Vagina (tissue), 2 donors: ENCODE results near the gene C10orf62. TPM values are rescaled to one million over a fixed set of nuclear protein-coding genes. Genes with fewer than 3 reads are reported as not detected.

Source experiments
- DNase-seq, 2 donors: peaks; one replicate each; pipeline ENCODE4 v3.0.0-alpha.2; 2017; ENCODE audit errors: extremely low spot score in 2 of 2
- H3K27ac ChIP-seq: fragments of 200-600 bp; sonication (generic); one replicate; pipeline ENCODE4 v1.5.1; 2019
- H3K27me3 ChIP-seq: fragments of 200-600 bp; sonication (generic); one replicate; pipeline ENCODE4 v1.5.1; 2019
- H3K36me3 ChIP-seq, 2 donors: fragments of 200-600 bp; sonication (generic); one replicate each; pipeline ENCODE4 v1.5.1; 2017 to 2019
- H3K4me1 ChIP-seq: fragments of 200-600 bp; sonication (generic); one replicate; pipeline ENCODE4 v1.5.1; 2019
- H3K4me3 ChIP-seq, 2 donors: fragments of 200-600 bp; sonication (generic); 1 replicate in 1 of 2; 2 replicates in 1 of 2; pipeline ENCODE4 v1.5.1; 2016 to 2019
- H3K9me3 ChIP-seq: fragments of 200-600 bp; sonication (generic); one replicate; pipeline ENCODE4 v1.5.1; 2019
- POLR2A ChIP-seq, 2 donors: fragments of 450-650 bp; IDR thresholded peaks; one replicate each; pipeline ENCODE4 v1.6.1; 2017; ENCODE audit warnings: antibody characterized with exemption in 2 of 2, mild to moderate bottlenecking in 2 of 2, moderate library complexity in 2 of 2
- POLR2AphosphoS5 ChIP-seq, 2 donors: sonication (generic); formaldehyde crosslinking; IDR thresholded peaks; one replicate each; pipeline ENCODE4 v1.9.0; 2017; ENCODE audit warnings: antibody characterized with exemption in 2 of 2, mild to moderate bottlenecking in 2 of 2, low read depth in 1 of 2; ENCODE audit not compliant: insufficient read depth in 1 of 2
- intact Hi-C: fragments of 100-400 bp; cut with DNase I; formaldehyde crosslinking; loops from one replicate; pipeline ENCODE4 v1.15.1; 2023
- total RNA-seq: library from RNA; depleted of rRNA; stranded (reverse); fragments of >200 nt; gene quantifications from one replicate; pipeline ENCODE4 v1.2.3, GENCODE V29; 2016
- TF ChIP-seq, protein P1 (sequence below), 3 experiments: fragments of 450-650 bp in 2 of 3; fragments of 200-600 bp in 1 of 3; sonication (generic) in 1 of 3; IDR thresholded peaks; one replicate each; pipeline ENCODE4 v1.5.1; 2017 to 2019; ENCODE audit warnings: antibody characterized with exemption in 3 of 3, mild to moderate bottlenecking in 2 of 3, moderate library complexity in 2 of 3

The C10orf62 gene
- total RNA-seq, 1 donor from 2014 or later: not detected

DNA sequence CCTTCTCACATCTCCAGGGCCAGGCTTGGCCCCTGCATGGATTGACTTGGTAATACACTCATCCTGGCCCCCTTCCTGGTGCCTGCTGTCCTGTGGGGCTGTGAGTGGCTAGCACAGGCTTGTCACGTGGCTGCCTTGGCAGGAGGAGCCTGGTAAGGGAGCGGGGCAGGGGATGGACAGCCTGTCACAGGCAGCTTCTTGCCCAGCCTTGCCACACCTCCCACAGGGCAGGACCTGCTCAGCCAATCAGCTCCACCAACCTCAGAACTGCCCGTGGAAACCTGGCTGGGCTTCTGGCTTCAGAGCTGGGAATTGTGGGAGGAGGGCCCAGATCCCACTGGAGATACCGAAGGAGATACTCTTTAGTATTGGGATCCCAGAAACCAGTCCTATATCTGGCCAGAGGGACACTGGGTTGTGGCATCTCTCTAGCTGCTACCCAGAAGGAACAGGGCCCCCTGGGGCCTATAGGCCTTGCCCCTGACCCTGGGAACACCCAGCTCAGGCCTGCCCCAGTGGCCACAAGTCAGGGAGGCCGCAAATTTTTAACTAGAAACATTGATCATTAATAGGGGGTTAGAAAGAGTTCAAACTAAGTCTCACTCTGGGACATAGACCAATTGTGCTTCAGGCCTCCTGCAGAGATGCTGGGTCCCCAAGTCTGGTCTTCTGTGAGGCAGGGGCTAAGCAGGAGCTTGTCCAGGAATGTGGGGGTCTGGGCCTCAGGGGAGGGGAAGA is 5.3 kb upstream of the C10orf62 start, which contains the start of gene HOGA1:
Gene HOGA1, plus strand, starts transcription at position 330 of the 738 bp plus-strand sequence. Its CDS starts 315 bp downstream, at position 645.
- Histone ChIP-seq H3K27ac (no peak within 1 kb of the TSS), H3K4me1 (peaks cover 19% of the 10 kb centered on the region), H3K4me3 (no peak within 1 kb of the TSS), H3K27me3 (no peaks in the 10 kb centered on the region), H3K36me3 (no peaks in the 10 kb centered on the region), H3K9me3 (no peaks in the 10 kb centered on the region)
- DNase-seq: no peak
- TF ChIP-seq POLR2AphosphoS5 (IDR thresholded peaks at IDR 0.05; ENCODE audit: insufficient read depth in 1 of 2, low read depth in 1 of 2): no peak
- TF ChIP-seq, protein P1, sequence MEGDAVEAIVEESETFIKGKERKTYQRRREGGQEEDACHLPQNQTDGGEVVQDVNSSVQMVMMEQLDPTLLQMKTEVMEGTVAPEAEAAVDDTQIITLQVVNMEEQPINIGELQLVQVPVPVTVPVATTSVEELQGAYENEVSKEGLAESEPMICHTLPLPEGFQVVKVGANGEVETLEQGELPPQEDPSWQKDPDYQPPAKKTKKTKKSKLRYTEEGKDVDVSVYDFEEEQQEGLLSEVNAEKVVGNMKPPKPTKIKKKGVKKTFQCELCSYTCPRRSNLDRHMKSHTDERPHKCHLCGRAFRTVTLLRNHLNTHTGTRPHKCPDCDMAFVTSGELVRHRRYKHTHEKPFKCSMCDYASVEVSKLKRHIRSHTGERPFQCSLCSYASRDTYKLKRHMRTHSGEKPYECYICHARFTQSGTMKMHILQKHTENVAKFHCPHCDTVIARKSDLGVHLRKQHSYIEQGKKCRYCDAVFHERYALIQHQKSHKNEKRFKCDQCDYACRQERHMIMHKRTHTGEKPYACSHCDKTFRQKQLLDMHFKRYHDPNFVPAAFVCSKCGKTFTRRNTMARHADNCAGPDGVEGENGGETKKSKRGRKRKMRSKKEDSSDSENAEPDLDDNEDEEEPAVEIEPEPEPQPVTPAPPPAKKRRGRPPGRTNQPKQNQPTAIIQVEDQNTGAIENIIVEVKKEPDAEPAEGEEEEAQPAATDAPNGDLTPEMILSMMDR (IDR thresholded peaks at IDR 0.05): no peak
- TF ChIP-seq POLR2A (IDR thresholded peaks at IDR 0.05): no peak
- intact Hi-C loops: no loop called here

DNA sequence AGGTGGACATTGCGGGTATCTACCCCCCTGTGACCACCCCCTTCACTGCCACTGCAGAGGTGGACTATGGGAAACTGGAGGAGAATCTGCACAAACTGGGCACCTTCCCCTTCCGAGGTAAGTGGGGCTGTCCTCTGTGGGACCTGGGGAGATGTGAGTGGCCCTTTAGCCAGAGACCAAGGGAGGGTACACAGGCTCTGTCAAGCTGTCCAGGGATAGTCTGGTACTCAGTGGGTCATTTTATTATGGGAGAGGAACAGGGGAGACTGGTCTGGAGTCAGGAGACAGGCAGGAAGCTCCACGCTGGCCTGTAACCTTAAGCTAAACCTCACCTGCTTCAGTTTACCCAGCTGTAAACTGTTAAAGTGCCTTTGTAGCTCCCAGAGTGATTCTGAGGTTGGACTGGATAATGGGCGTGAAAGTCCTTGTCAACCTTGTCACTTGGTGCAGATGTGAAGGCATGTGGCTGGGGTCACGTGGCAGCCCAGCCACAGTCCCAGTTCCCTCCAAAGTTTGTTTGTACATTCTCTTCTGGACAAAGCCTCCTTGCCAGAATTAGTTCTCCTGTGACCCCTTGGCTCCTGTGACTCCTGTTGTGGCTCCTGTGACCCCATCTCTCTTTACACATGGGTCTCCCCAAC is 4.6 kb upstream of the C10orf62 start:
- intact Hi-C loops: no loop called here
- TF ChIP-seq, protein P1 (IDR thresholded peaks at IDR 0.05): no peak
- TF ChIP-seq POLR2AphosphoS5 (IDR thresholded peaks at IDR 0.05; ENCODE audit: insufficient read depth in 1 of 2, low read depth in 1 of 2) (no peak), POLR2A (IDR thresholded peaks at IDR 0.05) (no peak)
- Histone ChIP-seq H3K9me3 (no peaks in the 10 kb centered on the region), H3K27ac (no peak overlapping the region), H3K27me3 (no peaks in the 10 kb centered on the region), H3K4me1 (peaks cover 19% of the 10 kb centered on the region), H3K36me3 (no peaks in the 10 kb centered on the region), H3K4me3 (no peak overlapping the region)
- no peak for DNase-seq

DNA sequence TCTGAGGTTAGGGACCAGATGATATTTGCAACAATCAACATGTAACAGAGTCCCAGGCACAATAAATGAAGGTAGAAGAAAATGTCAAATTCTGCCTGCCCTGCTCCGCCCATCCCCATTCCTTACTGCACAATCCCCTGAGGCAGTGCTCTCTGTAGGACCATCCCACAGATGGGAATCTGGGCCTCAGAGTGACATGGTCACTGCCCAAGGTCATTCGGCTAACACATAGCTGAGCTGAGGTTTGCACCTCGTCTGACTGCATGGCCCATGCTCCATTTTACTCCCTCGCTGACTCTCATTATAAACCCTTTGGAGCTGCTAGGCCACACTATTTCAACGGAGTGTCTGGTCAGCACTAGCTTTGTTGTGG is 4.1 kb upstream of the C10orf62 start:
- H3K9me3 ChIP-seq: no peaks in the 10 kb centered on the region
- H3K27me3 ChIP-seq: no peaks in the 10 kb centered on the region
- H3K36me3 ChIP-seq: no peaks in the 10 kb centered on the region
- intact Hi-C loops: no loop called here
- no peak overlapping the region for H3K27ac ChIP-seq
- H3K4me1 ChIP-seq: peaks cover 19% of the 10 kb centered on the region
- no peak for DNase-seq
- TF ChIP-seq POLR2AphosphoS5 (IDR thresholded peaks at IDR 0.05; ENCODE audit: insufficient read depth in 1 of 2, low read depth in 1 of 2) (no peak), POLR2A (IDR thresholded peaks at IDR 0.05) (no peak)
- TF ChIP-seq, protein P1 (IDR thresholded peaks at IDR 0.05): no peak
- no peak overlapping the region for H3K4me3 ChIP-seq

DNA sequence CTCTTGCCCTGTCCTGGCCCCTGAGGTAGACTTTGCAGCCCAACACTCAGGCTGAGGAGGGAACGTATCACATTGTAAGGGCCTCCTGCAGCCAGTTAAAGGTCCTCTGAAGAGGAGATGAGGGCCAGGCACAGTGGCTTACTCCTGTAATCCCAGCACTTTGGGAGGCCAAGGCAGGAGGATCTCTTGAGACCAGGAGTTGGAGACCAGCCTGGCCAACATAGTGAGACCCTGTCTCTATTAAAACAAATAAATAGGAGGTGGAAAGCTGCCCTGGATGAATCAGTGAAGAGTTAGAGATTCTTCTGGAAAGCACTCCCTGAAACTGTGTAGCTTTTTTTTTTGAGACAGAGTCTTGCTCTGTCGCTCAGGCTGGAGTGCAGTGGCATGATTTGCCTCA is 2.3 kb upstream of the C10orf62 start:
- intact Hi-C loops: no loop called here
- Histone ChIP-seq H3K9me3 (no peaks in the 10 kb centered on the region), H3K4me3 (no peak overlapping the region), H3K36me3 (no peaks in the 10 kb centered on the region), H3K27me3 (no peaks in the 10 kb centered on the region), H3K4me1 (peaks cover 19% of the 10 kb centered on the region), H3K27ac (no peak overlapping the region)
- TF ChIP-seq POLR2A (IDR thresholded peaks at IDR 0.05) (no peak), POLR2AphosphoS5 (IDR thresholded peaks at IDR 0.05; ENCODE audit: insufficient read depth in 1 of 2, low read depth in 1 of 2) (no peak)
- TF ChIP-seq, protein P1 (IDR thresholded peaks at IDR 0.05): no peak
- no peak for DNase-seq
